Left ventricle myocardium superior (tissue), 1 donor: ENCODE measurements around the gene BCL7C. TPM values are rescaled to one million over a fixed set of nuclear protein-coding genes. Genes with fewer than 3 reads are reported as not detected.
A peak's percentile ranks its signal among the peaks of the same experiment; 100 is the strongest.
"Not testable (repeated sequence)": the region's sequence is repeated elsewhere in the genome, so short reads cannot be mapped to it uniquely, and the experiment has no call there.

ENCODE experiments used
- ATAC-seq: fragments of 200-7000 bp; cut with Tn5 transposase; one replicate; pipeline ENCODE4 v1.9.1; 2020; ENCODE audit warnings: mild to moderate bottlenecking, moderate library complexity
- DNase-seq: peaks from one replicate; pipeline ENCODE4 v3.0.0-alpha.2; 2020
- intact Hi-C: fragments of 100-400 bp; cut with micrococcal nuclease; formaldehyde crosslinking; loops from one replicate; pipeline ENCODE4 v1.11.0; 2022
- total RNA-seq: library from RNA; stranded (reverse); fragmentation: NEBNext Ultra II Directional; extraction: Animal tissue kit (Norgen Biotek cat#: 25700); gene quantifications from one replicate; pipeline ENCODE4 v1.2.1, GENCODE V29; 2021
- donor health status: DM: no; HTN: yes; CAD: no; lungs with severe emphysema.

The BCL7C gene
- total RNA-seq, 1 donor from 2014 or later = 29.6 TPM

GRCh38 chr16:30900588-30900987 is 6.7 kb upstream of the BCL7C start:
- DNase-seq (no peak), ATAC-seq (no peak)
- intact Hi-C loops = no loop called here

DNA sequence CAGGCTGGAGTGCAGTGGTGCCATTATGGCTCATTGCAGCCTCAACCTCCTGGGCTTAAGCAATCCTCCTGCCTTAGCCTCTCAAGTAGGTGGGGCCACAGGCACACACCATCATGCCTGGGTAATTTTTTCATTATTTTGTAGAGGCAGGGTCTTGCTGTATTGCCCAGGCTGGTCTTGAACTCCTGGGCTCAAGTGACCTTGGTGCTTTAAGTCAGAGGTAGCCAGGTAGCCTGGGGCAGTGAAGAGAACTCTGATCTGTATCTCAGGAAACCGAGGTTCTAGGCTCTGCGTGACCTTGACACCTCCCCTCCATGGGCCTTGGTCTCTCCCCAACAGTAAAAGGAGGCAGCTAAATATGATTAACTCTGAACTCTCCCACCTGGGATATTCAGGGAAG is 5.9 kb upstream of the BCL7C start:
- intact Hi-C loops = no loop called here
- DNase-seq (no peak), ATAC-seq (no peak)

DNA sequence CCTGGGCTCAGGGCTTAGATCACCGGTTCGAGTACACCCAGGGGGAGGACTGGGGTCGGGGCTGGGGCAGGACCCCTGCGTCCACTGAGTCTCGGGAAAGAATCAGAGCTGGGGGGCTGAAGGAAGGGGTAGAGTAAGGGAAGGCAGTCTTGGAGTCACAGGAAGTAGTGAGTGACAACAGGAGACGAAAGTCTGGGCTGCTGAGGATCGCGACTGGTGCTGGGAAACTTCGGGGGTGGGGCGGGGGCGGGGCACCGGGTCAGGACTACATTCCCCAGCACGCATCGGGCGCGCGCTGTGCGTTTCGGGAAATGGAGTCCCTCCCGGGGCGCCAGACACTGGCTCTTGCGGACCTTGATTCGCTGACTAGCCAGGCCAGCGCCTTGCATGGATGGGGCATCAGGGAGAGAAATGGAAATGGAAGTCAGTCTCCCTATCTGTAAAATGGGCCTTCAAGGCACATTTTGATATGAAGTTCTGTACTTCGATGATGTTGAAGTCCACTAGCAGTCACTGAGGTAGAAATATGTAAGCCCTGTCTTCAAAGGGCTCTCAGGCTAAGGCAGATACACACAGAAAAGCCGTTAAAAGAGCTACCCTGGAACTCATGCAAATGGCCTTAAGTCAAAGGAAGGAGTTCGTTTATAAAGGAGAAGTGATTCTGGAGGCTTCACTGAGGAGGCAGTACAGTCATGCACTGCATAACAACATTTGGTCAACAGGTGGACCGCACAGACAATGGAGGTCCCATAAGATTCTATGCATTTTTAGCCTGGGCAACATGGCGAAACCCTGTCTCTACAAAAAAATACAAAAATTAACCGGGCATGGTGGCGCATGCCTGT is 3.2 kb upstream of the BCL7C start:
- DNase-seq = peak; percentile 96
- peak; percentile 69 for ATAC-seq
- intact Hi-C loops = no loop called here

- intact Hi-C loops = no loop called here
- DNase-seq = peak; percentile 88
- ATAC-seq = peak; percentile 81
These were observed 2.5 kb upstream of the BCL7C start, which contains the start of gene CTF1 for GRCh38 chr16:30896261-30896888. Gene CTF1 (plus strand): TSS chr16:30896614. CDS start chr16:30896644, 30 bp downstream.

DNA sequence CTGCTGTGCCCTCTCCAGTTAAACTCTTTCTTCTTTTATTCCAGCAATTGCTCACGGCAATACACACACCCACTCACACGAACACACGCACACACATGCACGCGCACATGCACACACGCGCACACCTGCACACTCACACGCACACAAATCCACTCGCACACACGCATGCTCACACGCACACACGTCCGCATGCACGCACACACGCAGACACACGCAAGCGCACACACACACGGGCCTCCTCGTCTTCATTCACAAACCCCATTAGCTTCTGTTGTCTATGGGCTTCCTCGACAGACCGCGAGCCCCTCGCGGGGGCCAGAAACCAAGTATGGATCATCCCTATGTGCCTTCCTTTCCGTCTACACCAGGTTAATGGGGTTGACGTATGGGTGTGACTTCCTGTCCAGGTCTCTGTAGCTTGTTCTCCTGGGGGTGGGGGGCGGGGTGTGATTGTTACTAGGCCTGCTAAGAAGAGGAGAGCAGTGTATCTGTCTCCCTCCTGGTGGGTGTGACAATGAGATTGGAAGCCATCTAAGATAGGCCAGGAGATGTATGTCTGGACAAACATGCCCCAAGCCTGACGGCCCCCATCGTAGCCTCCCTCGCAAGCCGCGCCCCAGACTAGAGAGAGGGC is 1.9 kb upstream of the BCL7C start:
- ATAC-seq (peak; percentile 1), DNase-seq (no peak)
- intact Hi-C loops = no loop called here

DNA sequence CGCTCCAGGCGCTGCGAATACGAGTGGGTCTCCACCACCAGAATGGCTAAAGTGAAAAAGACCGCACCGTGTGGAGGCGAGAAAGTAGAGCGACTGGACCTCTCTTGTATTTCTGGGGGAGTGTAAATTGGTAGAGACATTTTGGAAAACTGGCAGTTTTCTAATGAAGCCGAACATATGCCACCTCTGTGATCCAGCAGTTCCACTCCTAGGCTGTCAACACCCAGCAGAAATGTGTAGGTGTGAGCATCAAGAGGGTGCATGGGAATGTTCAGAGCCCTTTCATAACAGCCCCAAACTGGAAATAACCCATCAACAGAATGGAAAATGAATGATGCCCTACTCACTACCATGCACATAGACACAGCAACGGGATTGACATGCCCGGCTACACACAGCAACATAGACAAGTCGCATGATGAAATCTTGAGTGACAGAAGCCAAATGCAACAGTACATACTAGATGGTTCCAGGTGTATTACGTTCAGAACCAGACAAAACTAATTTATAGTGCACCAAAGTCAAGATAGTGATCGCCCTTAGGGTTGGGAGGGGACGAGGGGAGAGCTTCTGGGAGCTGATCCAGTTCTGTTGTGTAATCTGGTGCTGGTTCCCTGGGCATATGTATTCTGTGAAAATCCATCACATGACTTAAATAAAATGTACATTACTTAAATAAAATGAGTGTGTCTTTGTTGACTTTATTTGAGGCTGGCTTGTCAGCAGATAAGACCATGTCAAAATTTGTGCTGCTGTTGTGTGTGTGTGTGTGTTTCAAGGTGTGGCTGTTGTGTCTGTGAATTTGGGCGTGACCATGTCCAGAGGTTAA is 877 bp upstream of the BCL7C start:
- ATAC-seq (no peak), DNase-seq (no peak)
- intact Hi-C loops = no loop called here

GRCh38 chr16:30893417-30893743 is 497 bp downstream of the BCL7C start:
- no peak for ATAC-seq
- intact Hi-C loops = no loop called here
- peak; percentile 55 for DNase-seq

GRCh38 chr16:30892670-30893416 is 1.0 kb downstream of the BCL7C start:
- ATAC-seq = no peak
- intact Hi-C loops = no loop called here
- DNase-seq = no peak

DNA sequence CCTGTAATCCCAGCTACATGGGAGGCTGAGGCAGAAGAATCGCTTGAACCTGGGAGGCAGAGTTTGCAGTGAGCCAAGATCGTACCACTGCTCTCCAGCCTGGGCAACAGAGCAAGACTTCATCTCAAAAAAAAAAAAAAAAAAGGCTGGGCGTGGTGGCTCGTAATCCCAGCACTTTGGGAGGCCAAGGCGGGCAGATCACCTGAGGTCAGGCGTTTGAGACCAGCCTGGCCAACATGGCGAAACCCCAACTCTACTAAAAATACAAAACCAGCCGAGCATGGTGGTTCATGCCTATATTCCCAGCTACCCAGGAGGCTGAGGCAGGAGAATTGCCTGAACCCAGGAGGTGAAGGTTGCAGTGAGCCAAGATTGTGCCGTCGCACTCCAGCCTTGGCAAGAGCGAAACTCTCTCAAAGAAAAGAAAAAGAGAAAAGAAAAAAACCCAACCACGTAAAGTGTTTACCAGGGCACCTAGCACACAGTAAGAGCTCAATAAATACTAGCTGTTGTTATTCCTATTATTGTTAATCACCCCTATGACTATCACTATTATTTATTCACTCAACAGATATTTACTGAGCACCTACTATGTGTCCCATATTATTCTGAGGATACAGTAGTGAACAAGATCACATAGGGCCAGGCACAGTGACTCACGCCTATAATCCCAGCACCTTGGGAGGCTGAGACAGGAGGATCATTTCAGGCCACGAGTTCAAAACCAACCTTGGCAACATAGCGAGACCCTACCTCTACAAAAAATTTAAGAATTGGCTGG is 2.6 kb downstream of the BCL7C start:
- intact Hi-C loops, DNase-seq, ATAC-seq: not testable (repeated sequence)

DNA sequence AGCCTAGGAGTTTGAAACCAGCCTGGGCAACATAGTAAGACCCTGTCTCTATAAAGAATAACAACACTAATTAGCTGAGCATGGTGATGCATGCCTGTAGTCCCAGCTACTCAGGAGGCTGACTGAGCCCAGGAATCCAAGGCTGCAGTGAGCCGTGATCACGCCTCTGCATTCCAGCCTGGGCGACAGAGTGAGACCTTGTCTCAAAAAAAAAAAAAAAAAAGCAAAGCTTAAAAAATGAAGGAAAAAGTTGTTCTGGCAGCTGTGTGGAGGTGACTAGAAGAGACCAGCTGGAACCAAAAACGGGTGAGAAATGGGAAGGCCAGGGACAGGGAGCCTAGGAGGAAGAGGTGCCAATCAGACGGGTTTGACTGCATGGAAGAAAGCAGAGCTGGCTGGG is 4.2 kb downstream of the BCL7C start:
- intact Hi-C loops = no loop called here
- DNase-seq = no peak

GRCh38 chr16:30888856-30889499 is 4.9 kb downstream of the BCL7C start:
- no peak for ATAC-seq
- DNase-seq = no peak
- intact Hi-C loops = no loop called here

More for the DNA sequence above, 4.2 kb downstream of the BCL7C start:
- ATAC-seq = no peak

DNA sequence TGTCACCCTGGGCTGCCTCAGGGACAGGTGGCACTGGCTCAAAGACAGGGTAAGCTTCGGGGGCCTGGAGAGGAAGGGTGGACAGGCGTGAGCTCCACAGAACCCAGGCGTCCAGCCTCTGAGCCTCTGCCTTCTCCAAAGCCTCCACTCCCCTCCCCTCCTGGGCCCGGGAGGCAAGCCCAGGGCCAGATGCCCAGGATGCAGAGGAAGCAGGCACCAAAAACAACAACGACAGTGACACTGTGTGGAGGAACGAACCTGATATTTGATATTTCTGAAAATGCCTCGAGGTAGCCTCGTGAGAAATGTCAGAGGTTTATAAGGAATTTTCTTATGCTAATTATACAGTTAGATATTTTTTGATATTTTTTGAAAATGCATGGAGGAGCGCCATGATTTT is 6.0 kb downstream of the BCL7C start:
- intact Hi-C loops = no loop called here
- ATAC-seq = no peak
- no peak for DNase-seq

DNA sequence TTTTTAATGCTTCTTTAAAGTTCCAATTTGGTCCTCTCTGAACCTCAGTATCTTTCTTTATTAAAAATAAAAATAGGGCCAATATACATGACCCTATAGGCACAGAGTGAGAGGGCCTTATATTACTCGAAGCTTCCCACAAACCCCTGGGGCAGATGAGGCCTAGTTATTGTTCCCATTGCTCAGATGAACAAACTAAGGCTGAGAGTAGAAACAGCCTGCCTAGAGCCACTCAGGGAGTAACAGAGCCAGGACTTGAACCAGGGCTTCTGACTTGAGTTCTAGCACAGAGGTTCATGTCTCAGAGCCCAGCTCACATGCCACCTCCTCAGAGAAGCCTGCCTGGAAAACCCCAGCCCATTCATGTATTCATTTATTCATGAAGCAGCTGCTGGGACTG is 7.7 kb downstream of the BCL7C start:
- ATAC-seq = no peak
- no peak for DNase-seq
- intact Hi-C loops = no loop called here

DNA sequence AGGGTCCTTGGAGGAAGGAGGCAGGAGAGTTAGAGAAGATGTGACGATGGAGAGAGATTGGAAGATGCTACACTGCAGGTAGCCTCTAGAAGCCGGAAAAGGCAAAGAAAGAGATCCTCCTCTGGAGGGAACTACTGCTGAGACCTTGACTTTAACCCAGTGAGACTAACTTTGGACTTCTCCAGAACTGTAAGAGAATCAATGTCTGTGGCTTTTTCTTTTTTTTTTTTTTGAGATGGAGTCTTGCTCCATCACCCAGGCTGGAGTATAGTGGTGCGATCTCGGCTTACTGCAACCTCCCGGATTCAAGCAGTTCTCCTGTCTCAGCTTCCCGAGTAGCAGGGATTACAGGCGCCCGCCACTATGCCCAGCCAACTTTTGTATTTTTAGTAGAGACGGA is 8.7 kb downstream of the BCL7C start:
- no peak for ATAC-seq
- no peak for DNase-seq
- intact Hi-C loops = no loop called here

DNA sequence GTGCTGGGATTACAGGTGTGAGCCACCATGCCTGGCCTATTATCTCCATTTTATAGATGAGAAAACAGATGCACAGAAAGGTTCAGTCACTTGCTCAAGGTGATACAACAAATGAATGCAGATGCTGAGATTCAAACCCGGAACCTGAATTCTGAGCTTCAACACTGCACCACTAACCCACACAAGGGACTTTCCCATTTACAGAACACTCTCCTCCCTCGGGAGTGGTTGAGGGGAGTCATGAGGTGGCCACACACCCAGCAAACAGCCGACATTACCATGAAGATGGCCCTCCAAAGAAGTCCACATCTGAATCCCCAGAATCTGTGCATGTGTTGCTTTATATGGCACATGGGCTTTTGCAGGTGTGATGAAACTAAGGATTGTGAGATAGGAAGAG is 9.1 kb downstream of the BCL7C start:
- ATAC-seq (no peak), DNase-seq (no peak)
- intact Hi-C loops = no loop called here

DNA sequence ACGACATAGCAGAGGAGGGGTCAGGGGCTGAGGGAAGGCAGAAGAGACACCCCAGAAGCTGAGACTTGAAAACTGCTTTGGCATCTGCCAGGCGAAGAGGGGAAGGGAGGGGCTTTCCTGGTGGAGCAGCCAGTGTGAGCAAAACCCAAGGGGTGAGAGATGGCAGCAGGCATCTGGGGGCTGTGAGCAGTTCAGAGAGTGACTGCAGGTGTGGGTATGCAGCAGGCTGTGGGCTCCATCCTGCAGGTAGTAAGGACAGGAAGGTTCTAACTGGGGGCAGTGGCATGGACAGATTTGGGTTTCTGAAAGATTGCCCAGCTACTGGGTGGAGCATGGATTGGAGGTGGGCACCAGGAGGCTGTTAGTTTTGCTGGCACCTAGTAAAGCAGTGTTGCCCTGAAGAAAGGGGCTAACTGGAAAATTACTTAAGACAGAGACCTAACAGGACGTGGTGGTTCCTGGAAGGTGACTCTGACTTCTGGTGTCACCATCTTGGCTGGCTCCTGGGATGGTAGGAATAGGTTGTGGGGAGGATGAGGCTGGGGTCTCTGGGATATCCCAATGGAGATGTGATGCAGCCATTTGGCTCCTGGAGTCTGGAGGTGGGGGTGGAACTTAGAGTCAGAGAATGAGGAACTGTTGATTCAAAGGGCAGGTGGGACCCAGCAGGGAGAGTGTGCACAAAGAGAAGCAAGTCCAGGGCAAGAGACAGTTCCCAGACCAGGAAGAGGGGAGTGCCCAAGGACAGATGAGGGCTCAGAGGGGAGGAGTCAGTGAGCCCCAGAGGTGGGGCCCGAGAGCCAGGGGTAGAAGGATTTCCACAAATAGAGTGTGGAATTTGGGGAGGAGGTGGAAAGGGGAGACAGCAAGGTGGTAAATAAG is 11.2 kb downstream of the BCL7C start:
- intact Hi-C loops = no loop called here
- ATAC-seq (peak; percentile 16), DNase-seq (no peak)

DNA sequence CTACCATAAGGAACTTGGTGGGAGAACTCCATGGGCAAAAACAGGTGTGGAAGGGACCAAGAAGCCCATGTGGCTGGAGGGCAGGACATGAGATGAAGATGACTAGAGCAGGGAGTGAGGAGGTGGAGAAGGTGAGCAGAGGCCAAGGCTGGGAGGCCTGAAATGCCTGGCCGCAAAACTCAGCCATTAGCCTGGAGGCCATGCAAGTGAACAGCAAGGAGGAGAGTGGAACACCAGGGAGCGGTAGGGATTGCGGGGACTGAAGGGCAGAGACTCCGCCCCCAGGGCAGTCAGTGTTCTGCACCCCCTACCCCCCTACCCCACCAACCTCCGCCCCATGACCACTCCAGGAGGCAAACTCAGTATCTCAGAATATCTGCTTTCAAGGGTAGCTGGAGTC is 17.0 kb downstream of the BCL7C start:
- DNase-seq (no peak), ATAC-seq (no peak)
- intact Hi-C loops = no loop called here
